Iris pigment epithelial cell (primary cell): ENCODE results near the gene SF3B4.

Experiments used
- DNase-seq: peaks from one replicate; pipeline ENCODE4 v3.0.0-alpha.2; 2011; ENCODE audit warnings: low read depth

Gene SF3B4

DNA sequence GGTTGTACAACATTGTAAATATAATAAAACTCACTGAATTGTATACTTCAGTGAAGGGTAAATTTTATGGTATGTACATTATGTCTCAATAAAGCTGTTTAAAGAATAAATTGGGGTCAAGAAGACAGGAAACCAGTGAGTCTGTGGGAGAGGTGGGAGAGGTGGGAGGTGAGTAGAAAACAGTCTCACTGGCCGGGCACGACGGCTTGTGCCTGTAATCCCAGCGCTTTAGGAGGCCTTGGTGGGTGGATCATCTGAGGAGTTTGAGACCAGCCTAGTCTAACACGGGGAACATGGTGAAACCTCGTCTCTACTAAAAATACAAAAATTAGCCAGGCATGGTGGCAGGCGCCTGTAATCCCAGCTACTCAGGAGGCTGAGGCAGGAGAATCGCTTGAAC, 4.9 kb upstream of the SF3B4 start:
- DNase-seq = no peak

DNA sequence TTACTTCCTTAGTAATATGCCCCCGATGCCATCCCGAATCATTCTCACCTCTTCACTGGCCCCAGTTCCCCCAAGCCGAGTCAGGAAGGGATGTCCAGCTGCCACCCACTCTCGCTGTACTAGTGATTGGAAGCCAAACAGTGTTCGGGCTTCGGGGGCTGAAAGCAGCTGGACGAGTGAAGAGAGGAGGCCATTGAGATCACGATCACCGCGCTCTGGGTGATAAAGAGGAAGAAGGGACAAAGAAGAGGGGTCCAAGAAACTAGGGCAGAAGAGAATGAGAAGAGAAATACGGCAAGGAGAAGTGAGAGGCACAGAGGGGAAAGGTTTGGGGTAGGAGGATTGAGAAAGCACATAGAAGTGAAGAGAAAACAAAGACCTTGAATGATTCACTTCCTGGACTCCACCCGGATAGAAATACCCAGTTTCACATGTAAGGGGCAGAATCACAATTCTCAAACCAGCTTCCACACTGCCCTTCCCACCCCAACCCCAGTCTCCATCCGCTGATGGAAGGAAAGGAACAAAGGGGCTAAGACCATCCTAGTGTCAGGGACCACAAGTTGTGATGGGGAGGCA, 3.7 kb upstream of the SF3B4 start:
- DNase-seq = peak; percentile 55

DNA sequence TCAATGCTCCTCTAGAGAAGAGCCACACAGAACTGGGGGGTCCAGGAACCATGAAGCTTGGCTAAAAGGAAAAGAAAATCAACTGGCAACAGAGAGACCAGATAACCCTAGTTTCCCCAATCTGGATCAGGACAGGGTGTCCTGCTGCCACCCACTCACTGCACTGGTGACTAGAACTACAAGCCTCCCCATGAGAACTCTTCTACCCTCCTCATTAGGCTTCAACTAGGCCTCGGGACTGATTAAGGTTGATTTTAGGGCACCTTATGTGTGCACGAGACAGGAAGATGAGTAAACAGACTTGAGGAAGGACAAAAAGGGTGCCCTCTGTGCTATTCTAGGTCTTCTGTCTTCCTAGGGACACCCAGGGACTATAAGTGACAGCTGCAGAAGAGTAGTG, 2.3 kb upstream of the SF3B4 start:
- DNase-seq = no peak

DNA sequence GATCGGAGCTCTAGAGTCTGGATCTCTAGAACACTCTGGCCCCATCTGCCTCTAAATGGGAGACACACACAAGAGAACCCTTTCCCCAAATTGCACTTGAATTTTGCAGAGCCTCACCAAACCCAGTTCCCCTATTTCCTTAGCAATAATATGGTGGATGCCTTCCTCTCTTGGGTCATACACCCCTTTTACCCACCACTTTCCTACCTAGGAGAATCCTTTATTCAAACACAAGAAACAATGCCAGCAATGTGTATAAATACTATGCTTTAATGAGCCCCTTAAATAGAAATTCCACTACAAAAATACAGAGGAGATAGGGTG, 760 bp upstream of the SF3B4 start:
- DNase-seq = no peak

DNA sequence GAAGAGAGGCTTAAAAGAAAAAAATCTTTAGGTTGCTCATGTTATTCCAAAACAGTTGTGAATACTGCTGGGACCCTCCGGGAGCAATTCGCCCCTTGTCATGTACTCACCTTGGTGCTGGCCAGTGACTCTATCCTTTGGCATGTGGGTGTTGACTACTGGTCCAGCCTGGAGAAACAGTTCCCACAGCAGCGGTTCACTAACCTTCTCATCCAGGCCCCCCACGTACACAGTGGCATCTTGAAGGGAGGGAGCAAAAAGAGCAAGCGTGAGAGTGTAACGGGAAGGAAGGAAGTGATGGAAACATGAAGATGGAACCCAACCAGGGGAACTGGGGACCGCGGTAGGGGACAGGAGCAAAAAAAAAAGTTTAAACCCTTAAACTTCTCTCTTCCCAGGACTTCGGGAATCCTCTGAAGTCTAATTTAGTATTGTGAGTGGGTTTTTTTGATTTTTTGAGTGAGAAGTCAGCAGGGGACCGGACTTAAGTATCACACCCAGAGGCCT, 494 bp downstream of the SF3B4 start:
- peak; percentile 41 for DNase-seq

DNA sequence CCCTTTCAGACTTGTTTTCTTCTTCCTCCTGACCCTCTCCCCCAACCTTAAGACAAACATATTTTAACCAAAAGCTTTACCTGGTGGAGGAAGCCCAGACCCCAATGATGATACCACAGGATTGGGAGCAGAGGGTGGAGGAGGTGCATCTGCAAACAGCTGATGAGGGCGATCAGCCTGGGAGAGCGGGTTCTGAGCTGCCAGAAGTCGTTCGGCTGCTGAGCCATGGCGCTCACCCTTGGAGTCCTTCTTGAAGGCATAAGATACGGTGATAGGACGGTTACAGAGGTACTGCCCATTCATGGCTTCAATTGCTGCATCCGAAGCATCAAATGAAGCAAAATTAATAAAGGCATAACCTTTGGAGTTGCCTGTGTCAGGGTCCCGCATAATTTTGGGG, 1.3 kb downstream of the SF3B4 start:
- DNase-seq = no peak

DNA sequence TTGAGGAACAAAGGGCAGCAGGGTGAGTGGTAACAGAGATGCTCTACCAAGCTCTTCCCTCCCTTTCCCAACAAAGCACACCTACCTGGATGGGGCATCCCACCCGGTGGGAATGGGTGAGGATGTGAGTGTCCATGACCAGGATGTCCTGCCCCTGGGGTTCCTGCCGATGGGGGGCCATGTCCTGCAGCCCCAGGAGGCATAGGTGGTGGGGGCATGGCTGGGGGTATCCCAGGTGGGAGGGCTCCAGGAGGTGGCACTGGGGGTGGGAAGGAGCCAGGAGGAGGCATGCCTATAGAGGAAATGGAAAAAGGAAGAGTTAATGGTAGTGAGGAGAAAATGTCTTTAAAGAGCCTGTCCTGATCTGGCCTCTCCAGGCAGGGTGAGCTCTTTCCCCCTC, 1.9 kb downstream of the SF3B4 start:
- no peak for DNase-seq

DNA sequence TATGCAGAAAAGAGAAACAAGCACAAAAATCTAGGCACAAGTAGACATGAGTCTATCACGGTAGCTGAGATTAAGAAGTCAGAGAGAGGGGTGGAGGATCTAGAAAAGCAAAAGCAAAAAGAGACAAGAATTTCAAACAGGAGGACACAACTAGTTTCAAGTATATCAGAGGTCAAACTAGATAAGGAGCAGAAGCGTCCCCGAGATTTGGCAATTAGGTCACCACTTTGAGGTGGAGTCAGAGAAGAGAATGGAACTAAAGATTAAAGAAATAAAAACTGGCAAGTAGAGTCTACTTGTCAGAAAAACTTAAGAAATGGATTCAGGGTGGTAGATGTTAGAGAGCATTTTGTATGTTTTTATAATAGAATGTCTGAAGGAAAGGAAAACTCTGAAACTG, 2.3 kb downstream of the SF3B4 start:
- DNase-seq = no peak

DNA sequence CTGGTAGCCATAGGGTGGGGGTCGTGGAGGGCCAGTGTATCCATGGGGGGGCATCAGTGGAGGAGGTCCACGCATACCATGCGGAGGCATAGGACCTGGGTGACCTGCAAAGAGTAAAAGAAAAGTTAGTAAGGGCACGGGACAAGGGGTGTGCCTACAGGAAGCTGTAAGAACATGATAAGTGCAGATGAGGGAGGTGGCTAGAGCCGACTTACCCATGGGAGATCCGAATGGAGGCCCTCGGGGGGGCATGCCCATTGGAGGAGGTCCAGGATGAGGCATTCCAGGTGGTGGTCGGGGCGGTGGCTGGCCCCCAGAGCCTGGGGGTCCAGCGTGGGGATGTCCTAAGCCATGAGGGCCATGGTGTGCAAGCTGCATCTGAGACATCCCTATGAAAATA, 4.0 kb downstream of the SF3B4 start:
- DNase-seq = no peak

DNA sequence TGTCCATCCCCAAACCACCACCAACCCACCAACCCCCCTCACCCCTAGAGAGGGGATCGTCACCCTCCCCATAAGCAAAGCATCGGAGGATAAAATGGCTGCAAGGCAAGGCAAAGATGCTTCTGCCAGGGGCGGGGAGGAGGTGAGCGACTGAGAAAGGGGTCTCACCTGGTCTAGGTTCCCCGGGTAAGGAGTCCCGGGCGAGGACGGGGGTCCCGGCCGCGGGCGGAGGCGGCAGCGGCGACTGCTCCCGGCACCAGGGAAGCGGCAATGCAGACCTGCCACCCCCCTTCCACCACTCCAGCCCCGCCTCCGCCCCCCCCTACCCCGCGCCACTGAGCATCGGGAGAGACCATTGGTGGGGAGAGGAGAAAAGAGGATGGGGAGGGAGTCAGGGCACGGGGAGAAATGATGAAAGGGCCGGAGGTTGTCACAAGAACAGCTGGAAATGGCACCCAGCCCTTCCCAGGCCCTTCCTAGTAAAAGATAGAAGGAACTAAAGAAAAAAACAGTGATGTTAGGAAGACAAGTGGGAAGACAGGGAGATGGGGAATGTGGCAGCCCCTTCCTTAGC, 9.9 kb downstream of the SF3B4 start, which contains the start of gene SV2A:
Gene SV2A, minus strand, starts transcription at position 274 of the 574 bp plus-strand sequence. CDS start 4,004 bp downstream, outside the sequence.
- peak; percentile 49 for DNase-seq

DNA sequence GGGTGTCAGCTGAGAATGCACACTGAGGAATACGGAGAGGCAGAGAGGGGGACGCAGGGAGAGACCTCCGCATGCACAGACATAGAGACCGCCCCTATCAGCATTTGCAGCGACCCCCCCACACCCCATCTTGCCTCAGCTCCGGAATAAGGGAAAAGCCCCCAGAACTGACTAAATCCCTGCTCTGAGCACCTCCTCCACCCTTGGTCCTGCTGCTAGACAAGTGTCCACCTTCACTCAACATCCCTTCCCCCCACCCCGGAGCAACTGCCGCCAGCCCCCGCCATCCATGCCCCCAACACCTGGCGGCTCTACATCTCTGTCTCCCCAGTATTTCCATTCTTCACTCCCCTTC, 10.7 kb downstream of the SF3B4 start:
- DNase-seq = no peak

DNA sequence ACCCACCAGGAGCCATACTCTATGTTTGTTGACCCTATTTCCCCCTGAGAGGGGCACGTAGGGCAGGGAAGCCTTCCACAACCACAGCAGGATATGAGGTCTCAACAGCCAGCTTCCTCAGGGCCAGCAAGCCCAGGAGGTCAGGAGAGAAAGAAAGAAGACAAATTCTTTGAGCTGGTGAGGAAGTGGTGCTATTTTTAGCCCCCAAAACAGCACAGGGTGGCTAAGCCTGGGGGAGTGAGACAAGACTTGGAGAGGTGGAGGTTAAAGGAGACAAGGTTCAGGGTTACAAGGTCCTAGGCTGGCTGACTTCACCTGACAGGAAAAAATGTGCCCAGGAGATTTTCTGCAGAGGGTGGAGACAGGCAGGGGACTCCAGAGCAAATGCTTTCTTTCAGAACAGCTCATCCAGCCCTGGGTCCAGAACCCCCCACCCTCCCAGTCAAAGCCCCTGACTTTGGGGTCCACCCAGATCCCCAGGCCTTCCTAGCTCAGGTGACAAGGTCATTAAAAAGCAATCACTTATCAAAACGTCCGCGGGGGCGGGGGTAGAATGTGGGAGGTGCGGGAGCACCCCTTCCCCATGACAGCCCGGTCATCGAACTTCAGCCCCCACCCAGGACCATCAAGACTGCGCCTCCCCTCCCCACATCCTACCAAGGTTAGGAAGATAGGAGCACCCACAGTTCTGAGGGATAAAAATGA, 11.3 kb downstream of the SF3B4 start:
- DNase-seq = no peak

DNA sequence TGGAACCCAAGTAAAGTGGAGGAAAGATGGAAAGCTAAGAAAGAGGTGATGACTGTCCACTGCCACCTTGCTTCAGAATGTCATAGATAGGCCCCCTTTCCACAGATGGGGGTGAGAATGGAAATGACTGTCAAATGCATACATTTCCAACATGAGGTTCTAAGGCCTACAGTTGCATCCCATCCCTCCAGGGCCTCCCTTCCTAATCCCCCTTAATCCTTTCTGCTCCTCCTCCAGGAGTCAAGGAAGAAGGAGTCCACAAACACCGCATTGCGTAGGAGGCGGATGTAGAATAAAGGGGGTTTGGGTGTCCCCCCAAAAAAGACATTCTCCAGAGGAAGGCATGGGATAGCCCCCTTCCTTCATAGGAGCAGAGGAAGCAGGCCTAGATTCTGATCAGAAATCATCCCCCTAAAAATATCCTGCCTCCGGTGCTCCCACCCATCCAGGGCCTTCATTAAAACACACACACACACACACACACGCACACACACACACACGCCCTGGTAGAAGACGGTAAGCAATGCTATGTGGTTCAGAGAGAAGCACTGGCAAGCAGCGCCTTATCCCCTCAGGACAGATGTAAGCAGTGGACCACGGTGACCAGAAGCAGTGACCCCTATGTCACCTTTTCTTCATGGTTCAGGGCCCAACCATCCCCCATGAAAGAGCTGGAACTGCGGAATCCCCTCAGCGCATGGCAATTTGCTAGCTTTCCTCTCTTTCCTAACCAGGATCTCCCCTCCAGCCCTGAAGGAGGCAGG, 12.0 kb downstream of the SF3B4 start:
- no peak for DNase-seq

DNA sequence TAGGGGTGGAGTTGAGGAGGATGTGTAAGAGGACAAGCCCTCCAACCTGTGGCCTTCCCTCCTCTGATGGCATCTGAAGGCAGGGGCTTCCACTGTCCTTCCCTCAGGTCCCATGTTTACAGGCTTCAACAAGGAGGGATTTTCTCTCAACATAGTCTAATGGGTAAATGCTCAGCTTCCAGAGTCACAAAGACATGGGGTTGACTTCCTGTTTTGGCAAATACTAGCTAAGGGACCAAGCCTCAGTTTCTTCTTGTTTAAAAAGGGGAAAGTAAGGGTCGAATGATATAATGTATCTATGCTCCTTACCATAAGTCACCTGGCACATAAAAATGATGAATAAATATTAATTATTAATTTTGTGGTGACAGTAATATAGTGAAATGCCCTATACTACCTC, 13.1 kb downstream of the SF3B4 start:
- DNase-seq = no peak

DNA sequence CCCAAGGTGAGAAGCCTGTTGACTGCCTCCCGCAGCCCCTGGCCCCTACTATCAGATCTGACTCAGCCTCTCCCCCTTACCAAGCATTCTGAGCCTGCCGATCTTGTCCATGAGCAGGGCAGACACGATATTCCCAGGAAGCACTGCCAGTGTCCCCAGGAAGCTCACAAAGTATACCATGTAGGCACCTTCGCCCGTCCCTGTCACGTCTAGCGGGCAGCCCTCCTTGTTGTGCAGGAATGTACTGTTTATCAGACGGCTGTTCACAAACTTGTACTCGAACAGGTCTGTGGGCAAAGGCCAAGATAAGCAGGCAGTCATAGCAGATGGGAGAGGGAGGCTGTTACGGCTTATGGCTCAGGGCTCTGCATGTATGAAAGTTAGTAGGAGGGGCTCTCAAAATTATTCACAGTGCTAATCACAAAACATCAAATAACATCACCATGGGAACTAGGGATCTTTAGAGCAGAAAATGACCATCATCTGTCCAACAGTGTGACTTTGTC, 21.0 kb downstream of the SF3B4 start:
- DNase-seq = no peak

DNA sequence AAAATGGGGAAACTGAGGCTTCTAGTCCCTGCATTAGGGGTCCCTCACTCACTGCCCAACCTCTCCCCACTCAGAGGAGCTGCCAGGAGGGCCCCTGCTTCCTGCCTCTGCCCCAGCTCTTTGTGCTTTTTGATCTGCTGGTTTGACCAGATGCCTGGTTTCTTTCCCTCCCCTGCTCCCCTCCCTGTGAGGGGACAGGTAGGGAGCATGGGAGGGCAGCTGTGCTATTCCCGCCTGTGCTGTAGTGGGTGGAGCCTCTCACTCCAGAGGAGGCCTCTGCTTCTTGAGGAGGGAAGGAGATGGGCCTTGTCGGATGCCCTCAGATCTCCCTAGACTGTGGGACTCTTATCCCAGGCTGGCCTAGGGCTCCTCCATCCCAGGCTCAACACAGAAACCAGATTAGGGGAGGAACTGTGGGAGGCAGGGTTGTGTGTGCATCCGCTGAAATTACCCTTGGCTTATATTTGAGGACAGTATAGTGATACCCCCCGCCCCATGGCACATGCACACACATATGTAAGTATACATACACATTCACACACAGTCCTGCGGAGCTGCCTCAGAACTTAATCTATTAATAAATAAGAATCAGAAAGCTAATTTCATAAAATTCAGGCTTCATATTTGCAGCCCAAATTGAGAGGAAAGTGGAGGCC, 23.6 kb downstream of the SF3B4 start:
- no peak for DNase-seq

DNA sequence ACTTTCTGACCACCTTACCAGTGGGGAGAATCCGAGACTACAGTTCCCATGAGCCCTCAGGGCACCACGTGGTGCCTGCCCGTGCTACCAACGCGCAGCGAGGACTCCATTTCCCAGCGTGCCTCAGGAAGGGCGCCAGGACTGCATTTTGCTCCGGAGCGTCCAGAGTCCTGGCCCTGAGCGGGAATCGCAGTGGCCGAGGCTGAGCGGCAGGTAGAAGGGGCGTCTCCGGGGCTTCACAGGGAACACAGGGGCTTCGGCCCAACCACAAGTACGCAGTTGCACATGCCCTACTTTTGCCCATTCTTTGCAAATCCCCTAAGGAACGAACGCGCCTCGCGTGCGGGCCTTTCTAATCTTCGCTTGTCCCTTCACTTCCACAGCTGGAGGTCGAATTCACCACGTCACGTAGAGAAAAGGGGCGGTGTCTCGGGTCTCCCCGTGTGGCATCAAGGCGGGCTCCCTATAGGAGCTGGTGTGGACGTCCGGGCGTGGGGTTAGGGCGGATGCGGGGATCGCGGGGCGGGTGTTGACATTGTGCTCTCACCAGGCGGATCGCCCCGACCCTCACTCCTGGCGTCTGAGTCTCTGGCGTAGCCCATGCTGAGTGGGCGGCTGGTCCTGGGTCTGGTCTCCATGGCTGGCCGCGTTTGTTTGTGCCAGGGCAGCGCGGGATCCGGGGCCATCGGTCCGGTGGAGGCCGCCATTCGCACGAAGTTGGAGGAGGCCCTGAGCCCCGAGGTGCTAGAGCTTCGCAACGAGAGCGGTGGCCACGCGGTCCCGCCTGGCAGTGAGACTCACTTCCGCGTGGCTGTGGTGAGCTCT, 27.9 kb downstream of the SF3B4 start, which contains the start of gene BOLA1:
Gene BOLA1, plus strand, starts transcription at position 109 of the 825 bp plus-strand sequence. Its CDS starts 492 bp downstream, at position 601.
- peak; percentile 94 for DNase-seq

DNA sequence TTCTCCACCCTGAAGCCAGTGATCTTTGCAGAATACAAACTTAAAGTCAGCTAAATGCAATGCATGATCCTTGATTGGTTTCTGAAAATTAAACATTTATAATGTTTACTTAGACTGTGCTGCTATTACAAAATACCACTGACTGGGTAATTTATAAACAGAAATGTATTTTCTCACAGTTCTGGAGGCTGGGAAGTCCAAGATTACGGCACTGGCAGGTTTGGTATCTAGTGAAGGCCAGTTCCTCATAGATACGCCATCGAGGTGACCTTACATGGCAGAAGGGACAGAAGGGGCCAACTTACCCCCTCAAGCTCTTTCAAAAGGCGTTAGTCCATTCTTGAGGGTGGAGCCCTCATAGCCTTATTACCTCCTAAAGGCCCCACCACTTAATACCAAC, 31.0 kb downstream of the SF3B4 start:
- DNase-seq = no peak

DNA sequence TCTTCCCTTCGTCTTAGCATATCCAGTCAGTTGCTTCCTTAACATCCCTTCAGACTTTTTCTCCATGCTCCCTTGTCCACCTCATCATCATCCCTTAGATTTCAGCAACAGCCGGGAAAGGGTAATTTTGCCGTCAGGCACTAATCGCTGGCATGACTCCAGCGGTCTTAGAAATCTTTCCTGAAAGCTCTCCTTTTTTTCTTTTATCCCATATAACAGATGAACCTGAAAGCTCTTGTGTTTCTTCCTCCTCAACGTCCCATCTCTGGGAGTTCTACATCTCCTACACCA, 38.7 kb downstream of the SF3B4 start:
- no peak for DNase-seq

DNA sequence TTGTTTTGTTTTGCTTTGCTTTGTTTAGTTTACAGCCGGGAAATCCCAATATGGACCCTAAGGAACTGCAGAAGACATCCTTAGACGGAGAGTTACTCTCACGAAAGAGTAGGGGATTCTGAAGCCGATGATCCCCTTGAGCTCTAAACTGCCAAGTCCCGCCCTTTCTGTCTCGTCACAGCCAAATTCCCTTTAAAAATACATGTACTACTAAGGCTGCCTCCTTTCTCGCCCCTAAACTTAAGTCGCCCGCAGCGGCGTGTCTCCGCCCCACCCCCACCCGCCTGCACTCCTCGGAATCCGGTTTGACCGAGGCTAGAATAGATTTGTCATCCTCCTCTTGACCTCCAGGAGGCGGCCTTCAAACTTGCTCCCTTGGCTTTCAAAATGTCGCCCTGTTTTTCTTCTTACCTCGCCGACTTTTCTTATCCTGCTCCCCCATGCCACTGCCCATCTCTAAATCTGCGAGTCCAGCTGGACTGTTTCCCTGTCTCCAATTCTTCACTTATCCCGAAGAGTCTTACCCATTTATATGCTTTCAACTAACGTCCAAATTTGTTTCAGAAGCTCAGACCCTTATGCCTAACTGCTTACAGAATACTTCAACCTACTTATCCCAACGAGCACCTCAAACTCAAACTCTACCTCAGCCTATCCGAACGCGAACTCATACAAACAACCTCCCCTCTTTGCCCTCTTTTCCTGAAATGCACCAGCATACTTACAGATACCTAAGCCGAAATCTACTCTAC, 39.2 kb downstream of the SF3B4 start:
- DNase-seq = peak; percentile 87
